Lower leg skin (tissue), 3 donors: Measurements from ENCODE around the gene CCDC88C.

Experiments used
- POLR2A ChIP-seq, 2 donors: fragments of 450-650 bp; IDR thresholded peaks; one replicate each; pipeline ENCODE4 v1.6.1; 2016 to 2017; ENCODE audit warnings: antibody characterized with exemption in 2 of 2, mild to moderate bottlenecking in 1 of 2, moderate library complexity in 1 of 2
- TF ChIP-seq, protein P1 (sequence below), 3 donors: fragments of 450-650 bp; IDR thresholded peaks; one replicate each; pipeline ENCODE4 v1.5.1; 2016; ENCODE audit warnings: antibody characterized with exemption in 3 of 3, mild to moderate bottlenecking in 3 of 3, moderate library complexity in 2 of 3

GRCh38 chr14:91321131-91321530 lies 96.5 kb downstream of the CCDC88C start:
- TF ChIP-seq, protein P1, sequence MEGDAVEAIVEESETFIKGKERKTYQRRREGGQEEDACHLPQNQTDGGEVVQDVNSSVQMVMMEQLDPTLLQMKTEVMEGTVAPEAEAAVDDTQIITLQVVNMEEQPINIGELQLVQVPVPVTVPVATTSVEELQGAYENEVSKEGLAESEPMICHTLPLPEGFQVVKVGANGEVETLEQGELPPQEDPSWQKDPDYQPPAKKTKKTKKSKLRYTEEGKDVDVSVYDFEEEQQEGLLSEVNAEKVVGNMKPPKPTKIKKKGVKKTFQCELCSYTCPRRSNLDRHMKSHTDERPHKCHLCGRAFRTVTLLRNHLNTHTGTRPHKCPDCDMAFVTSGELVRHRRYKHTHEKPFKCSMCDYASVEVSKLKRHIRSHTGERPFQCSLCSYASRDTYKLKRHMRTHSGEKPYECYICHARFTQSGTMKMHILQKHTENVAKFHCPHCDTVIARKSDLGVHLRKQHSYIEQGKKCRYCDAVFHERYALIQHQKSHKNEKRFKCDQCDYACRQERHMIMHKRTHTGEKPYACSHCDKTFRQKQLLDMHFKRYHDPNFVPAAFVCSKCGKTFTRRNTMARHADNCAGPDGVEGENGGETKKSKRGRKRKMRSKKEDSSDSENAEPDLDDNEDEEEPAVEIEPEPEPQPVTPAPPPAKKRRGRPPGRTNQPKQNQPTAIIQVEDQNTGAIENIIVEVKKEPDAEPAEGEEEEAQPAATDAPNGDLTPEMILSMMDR (IDR thresholded peaks at IDR 0.05), result no peak
- TF ChIP-seq POLR2A (IDR thresholded peaks at IDR 0.05), result no peak
